ENCODE data around the gene GRIK3. TPM values are rescaled to one million over a fixed set of nuclear protein-coding genes. Genes with fewer than 3 reads are reported as not detected.

Gene GRIK3
- total RNA-seq, 5 donors from 2014 or later (not counting 1 experiment from before 2014, with no cell fraction given), result 0.03 TPM; not detected in 4

- Mint-ChIP-seq H3K36me3 (no peaks in the 10 kb centered on the region), H3K27ac (no peak overlapping the region), H3K4me1 (no peaks in the 10 kb centered on the region), H3K27me3 (peaks cover 7 to 11% of the 10 kb centered on the region in 2 donors), H3K4me3 (no peak overlapping the region), H3K9me3 (no peaks in the 10 kb centered on the region)
- POLR2A ChIA-PET, result no interaction called here
- CTCF ChIA-PET, result no interaction called here
- 17% methylated on average over 1 of the region's 3 CpGs for WGBS (ENCODE audit: insufficient coverage)
- Histone ChIP-seq H3K36me3 (ENCODE audit: control insufficient read depth in 2 of 2, extremely low read depth in 1 of 2, insufficient read depth in 1 of 2, low read length in 1 of 2) (no peaks in the 10 kb centered on the region), H3K4me1 (ENCODE audit: control insufficient read depth in 1 of 2, extremely low read depth in 1 of 2, insufficient read depth in 2 of 2, low read length in 2 of 2) (no peaks in the 10 kb centered on the region), H3K27ac (ENCODE audit: low read length) (no peak overlapping the region), H3K9me3 (no peaks in the 10 kb centered on the region), H3K4me3 (ENCODE audit: control insufficient read depth in 1 of 2, extremely low read depth in 1 of 2, low read length in 1 of 2) (no peak overlapping the region), H3K27me3 (replicated peaks in 1 of 2; ENCODE audit: control insufficient read depth in 2 of 2, extremely low read depth in 1 of 2, insufficient read depth in 2 of 2, low read length in 1 of 2) (peaks cover 0 to 21% of the 10 kb centered on the region in 2 experiments)
- no peak for DNase-seq
- ATAC-seq (replicated peaks in 1 of 4), result no peak
Observed at GRCh38 chr1:36863061-36863460, 171.3 kb downstream of the GRIK3 start.

GRCh38 chr1:36861375-36861774 lies 172.9 kb downstream of the GRIK3 start:
- ATAC-seq (replicated peaks in 1 of 4) (no peak), DNase-seq (no peak)
- no peaks in the 10 kb centered on the region for H3K4me1 Mint-ChIP-seq
- H3K36me3 Mint-ChIP-seq, result no peaks in the 10 kb centered on the region
- peaks cover 0 to 22% of the 10 kb centered on the region in 2 experiments for H3K27me3 ChIP-seq (replicated peaks in 1 of 2; ENCODE audit: control insufficient read depth in 2 of 2, extremely low read depth in 1 of 2, insufficient read depth in 2 of 2, low read length in 1 of 2)
- ChIA-PET CTCF (no interaction called here), POLR2A (no interaction called here)
- H3K4me1 ChIP-seq (ENCODE audit: control insufficient read depth in 1 of 2, extremely low read depth in 1 of 2, insufficient read depth in 2 of 2, low read length in 2 of 2), result no peaks in the 10 kb centered on the region
- WGBS (ENCODE audit: insufficient coverage), result 85% methylated on average over 2 of the region's 2 CpGs
- no peak overlapping the region for H3K27ac ChIP-seq (ENCODE audit: low read length)
- H3K27ac Mint-ChIP-seq, result no peak overlapping the region
- peaks cover 9 to 12% of the 10 kb centered on the region in 2 donors for H3K27me3 Mint-ChIP-seq
- no peaks in the 10 kb centered on the region for H3K9me3 ChIP-seq
- no peak overlapping the region for H3K4me3 ChIP-seq (ENCODE audit: control insufficient read depth in 1 of 2, extremely low read depth in 1 of 2, low read length in 1 of 2)
- no peak overlapping the region for H3K4me3 Mint-ChIP-seq
- no peaks in the 10 kb centered on the region for H3K9me3 Mint-ChIP-seq
- H3K36me3 ChIP-seq (ENCODE audit: control insufficient read depth in 2 of 2, extremely low read depth in 1 of 2, insufficient read depth in 1 of 2, low read length in 1 of 2), result no peaks in the 10 kb centered on the region

GRCh38 chr1:36859926-36860325 lies 174.4 kb downstream of the GRIK3 start:
- Histone ChIP-seq H3K36me3 (ENCODE audit: control insufficient read depth in 2 of 2, extremely low read depth in 1 of 2, insufficient read depth in 1 of 2, low read length in 1 of 2) (no peaks in the 10 kb centered on the region), H3K27me3 (replicated peaks in 1 of 2; ENCODE audit: control insufficient read depth in 2 of 2, extremely low read depth in 1 of 2, insufficient read depth in 2 of 2, low read length in 1 of 2) (peaks cover 0 to 35% of the 10 kb centered on the region in 2 experiments), H3K27ac (ENCODE audit: low read length) (no peak overlapping the region), H3K4me1 (ENCODE audit: control insufficient read depth in 1 of 2, extremely low read depth in 1 of 2, insufficient read depth in 2 of 2, low read length in 2 of 2) (no peaks in the 10 kb centered on the region), H3K9me3 (no peaks in the 10 kb centered on the region), H3K4me3 (ENCODE audit: control insufficient read depth in 1 of 2, extremely low read depth in 1 of 2, low read length in 1 of 2) (no peak overlapping the region)
- Mint-ChIP-seq H3K27me3 (peaks cover 14 to 20% of the 10 kb centered on the region in 2 donors), H3K4me1 (no peaks in the 10 kb centered on the region), H3K4me3 (no peak overlapping the region), H3K36me3 (no peaks in the 10 kb centered on the region), H3K9me3 (no peaks in the 10 kb centered on the region), H3K27ac (no peak overlapping the region)
- ChIA-PET POLR2A (no interaction called here), CTCF (no interaction called here)
- no peak for ATAC-seq (replicated peaks in 1 of 4)
- 59% methylated on average over 4 of the region's 10 CpGs for WGBS (ENCODE audit: insufficient coverage)
- no peak for DNase-seq

GRCh38 chr1:36858981-36859380 lies 175.3 kb downstream of the GRIK3 start:
- no peak overlapping the region for H3K4me3 ChIP-seq (ENCODE audit: control insufficient read depth in 1 of 2, extremely low read depth in 1 of 2, low read length in 1 of 2)
- no peak for ATAC-seq (replicated peaks in 1 of 4)

GRCh38 chr1:36858553-36858952 lies 175.8 kb downstream of the GRIK3 start:
- ATAC-seq (replicated peaks in 1 of 4) (no peak), DNase-seq (no peak)
- Histone ChIP-seq H3K9me3 (no peaks in the 10 kb centered on the region), H3K27me3 (replicated peaks in 1 of 2; ENCODE audit: control insufficient read depth in 2 of 2, extremely low read depth in 1 of 2, insufficient read depth in 2 of 2, low read length in 1 of 2) (peaks cover 0 to 42% of the 10 kb centered on the region in 2 experiments), H3K36me3 (ENCODE audit: control insufficient read depth in 2 of 2, extremely low read depth in 1 of 2, insufficient read depth in 1 of 2, low read length in 1 of 2) (no peaks in the 10 kb centered on the region), H3K27ac (ENCODE audit: low read length) (no peak overlapping the region), H3K4me1 (ENCODE audit: control insufficient read depth in 1 of 2, extremely low read depth in 1 of 2, insufficient read depth in 2 of 2, low read length in 2 of 2) (no peaks in the 10 kb centered on the region), H3K4me3 (ENCODE audit: control insufficient read depth in 1 of 2, extremely low read depth in 1 of 2, low read length in 1 of 2) (no peak overlapping the region)
- POLR2A ChIA-PET, result no interaction called here
- no peaks in the 10 kb centered on the region for H3K4me1 Mint-ChIP-seq
- no peaks in the 10 kb centered on the region for H3K36me3 Mint-ChIP-seq
- H3K4me3 Mint-ChIP-seq, result no peak overlapping the region
- H3K9me3 Mint-ChIP-seq, result no peaks in the 10 kb centered on the region
- peaks cover 21 to 29% of the 10 kb centered on the region in 2 donors for H3K27me3 Mint-ChIP-seq
- CTCF ChIA-PET, result no interaction called here
- H3K27ac Mint-ChIP-seq, result no peak overlapping the region
- 84% methylated on average over 5 of the region's 5 CpGs for WGBS (ENCODE audit: insufficient coverage)

More at GRCh38 chr1:36858981-36859380, 175.3 kb downstream of the GRIK3 start:
- Mint-ChIP-seq H3K4me1 (no peaks in the 10 kb centered on the region), H3K36me3 (no peaks in the 10 kb centered on the region), H3K27me3 (peaks cover 21 to 25% of the 10 kb centered on the region in 2 donors), H3K27ac (no peak overlapping the region), H3K9me3 (no peaks in the 10 kb centered on the region), H3K4me3 (no peak overlapping the region)
- H3K9me3 ChIP-seq, result no peaks in the 10 kb centered on the region
- no peak overlapping the region for H3K27ac ChIP-seq (ENCODE audit: low read length)
- no peak for DNase-seq
- ChIA-PET POLR2A (no interaction called here), CTCF (no interaction called here)
- H3K4me1 ChIP-seq (ENCODE audit: control insufficient read depth in 1 of 2, extremely low read depth in 1 of 2, insufficient read depth in 2 of 2, low read length in 2 of 2), result no peaks in the 10 kb centered on the region
- H3K36me3 ChIP-seq (ENCODE audit: control insufficient read depth in 2 of 2, extremely low read depth in 1 of 2, insufficient read depth in 1 of 2, low read length in 1 of 2), result no peaks in the 10 kb centered on the region
- H3K27me3 ChIP-seq (replicated peaks in 1 of 2; ENCODE audit: control insufficient read depth in 2 of 2, extremely low read depth in 1 of 2, insufficient read depth in 2 of 2, low read length in 1 of 2), result peaks cover 0 to 41% of the 10 kb centered on the region in 2 experiments
- WGBS (ENCODE audit: insufficient coverage), result 88% methylated on average over 13 of the region's 14 CpGs

- no peak overlapping the region for H3K27ac Mint-ChIP-seq
- Histone ChIP-seq H3K4me3 (ENCODE audit: control insufficient read depth in 1 of 2, extremely low read depth in 1 of 2, low read length in 1 of 2) (no peak overlapping the region), H3K9me3 (no peaks in the 10 kb centered on the region), H3K27me3 (replicated peaks in 1 of 2; ENCODE audit: control insufficient read depth in 2 of 2, extremely low read depth in 1 of 2, insufficient read depth in 2 of 2, low read length in 1 of 2) (peaks cover 0 to 36% of the 10 kb centered on the region in 2 experiments), H3K27ac (ENCODE audit: low read length) (no peak overlapping the region), H3K4me1 (ENCODE audit: control insufficient read depth in 1 of 2, extremely low read depth in 1 of 2, insufficient read depth in 2 of 2, low read length in 2 of 2) (no peaks in the 10 kb centered on the region), H3K36me3 (ENCODE audit: control insufficient read depth in 2 of 2, extremely low read depth in 1 of 2, insufficient read depth in 1 of 2, low read length in 1 of 2) (no peaks in the 10 kb centered on the region)
- H3K4me3 Mint-ChIP-seq, result no peak overlapping the region
- CTCF ChIA-PET, result no interaction called here
- no peaks in the 10 kb centered on the region for H3K4me1 Mint-ChIP-seq
- WGBS (ENCODE audit: insufficient coverage), result 85% methylated on average over 3 of the region's 5 CpGs
- ATAC-seq (replicated peaks in 1 of 4), result no peak
- H3K9me3 Mint-ChIP-seq, result no peaks in the 10 kb centered on the region
- peaks cover 21 to 34% of the 10 kb centered on the region in 2 donors for H3K27me3 Mint-ChIP-seq
- no peak for DNase-seq
- no peaks in the 10 kb centered on the region for H3K36me3 Mint-ChIP-seq
- POLR2A ChIA-PET, result no interaction called here
Observed at GRCh38 chr1:36857754-36858153, 176.6 kb downstream of the GRIK3 start.

Measured in T-cell (primary cell).